ENCODE data around the gene SCARB1.
A peak's percentile ranks its signal among the peaks of the same experiment; 100 is the strongest.

Gene SCARB1

GRCh38 chr12:124750149-124750656 is 113.5 kb downstream of the SCARB1 start (continued):
- TF ChIP-seq ZNF600 (tag by site-specific recombination; IDR thresholded peaks at IDR 0.05) (no peak), ZNF791 (tag by site-specific recombination; IDR thresholded peaks at IDR 0.05) (no peak), SCRT2 (tag by site-specific recombination; IDR thresholded peaks at IDR 0.05) (0 out of 2 replicates have a peak, but pooled peaks have one; percentile 26), ZNF37A (tag by site-specific recombination; IDR thresholded peaks at IDR 0.05) (no peak), GLIS2 (tag by site-specific recombination; IDR thresholded peaks at IDR 0.05) (0 out of 2 replicates have a peak, but pooled peaks have one; percentile 14)

DNA sequence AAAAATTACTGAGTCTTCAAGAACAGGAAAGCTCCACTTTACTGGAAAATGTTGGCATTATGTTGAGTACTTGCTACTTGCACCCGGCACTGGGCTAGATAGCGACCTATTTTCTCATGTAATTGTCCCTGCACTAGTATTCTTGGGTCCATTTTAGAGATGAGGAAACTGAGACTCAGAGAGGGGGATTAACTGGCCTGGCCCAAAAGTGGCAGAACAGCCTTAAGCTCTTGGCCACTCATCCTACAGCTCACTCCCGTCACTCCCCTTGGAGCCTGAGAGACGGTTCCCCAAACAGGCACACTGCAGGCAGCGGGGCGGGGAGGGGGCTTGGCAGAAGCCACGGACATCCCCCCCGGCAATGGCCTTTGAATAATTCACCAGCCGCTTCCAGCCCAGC is 113.9 kb downstream of the SCARB1 start:
- no peaks in the 10 kb centered on the region for H3K9me3 ChIP-seq (ENCODE audit: control insufficient read depth, insufficient read depth, low read depth, low read length)
- H3K4me3 ChIP-seq (ENCODE audit: low read depth, low read length), result no peak overlapping the region
- POLR2A ChIA-PET, result no interaction called here
- CTCF ChIA-PET, result interaction anchor here (0.7 to 1.1 kb wide), 4 partner anchors 15 to 702 kb away, joined by 3 to 5 read pairs (median 4); no protein-coding TSS in a partner anchor
- H3K4me1 ChIP-seq (ENCODE audit: control insufficient read depth, insufficient read depth, low read length), result peaks cover 5% of the 10 kb centered on the region; the same call in 1 of the 2 replicates
- TF ChIP-seq ZNF707 (tag by site-specific recombination; IDR thresholded peaks at IDR 0.05) (no peak), KLF16 (tag by site-specific recombination; IDR thresholded peaks at IDR 0.05) (no peak), ZNF660 (tag by site-specific recombination; IDR thresholded peaks at IDR 0.05) (no peak), ZNF501 (tag by site-specific recombination; IDR thresholded peaks at IDR 0.05) (no peak), ZNF571 (tag by site-specific recombination; IDR thresholded peaks at IDR 0.05) (no peak), RBAK (tag by site-specific recombination; IDR thresholded peaks at IDR 0.05) (no peak), ZNF24 (tag by site-specific recombination; IDR thresholded peaks at IDR 0.05) (no peak), ZNF830 (tag by site-specific recombination; IDR thresholded peaks at IDR 0.05; ENCODE audit: low read depth) (no peak), ZNF114 (tag by site-specific recombination; IDR thresholded peaks at IDR 0.05) (no peak), ZNF121 (tag by site-specific recombination; IDR thresholded peaks at IDR 0.05) (no peak), REPIN1 (tag by site-specific recombination; IDR thresholded peaks at IDR 0.05; ENCODE audit: low read depth) (no peak), ZNF514 (tag by site-specific recombination; IDR thresholded peaks at IDR 0.05) (no peak), HOXC10 (CRISPR knock-in tag; IDR thresholded peaks at IDR 0.05) (no peak)
- TF ChIP-seq, protein P1, sequence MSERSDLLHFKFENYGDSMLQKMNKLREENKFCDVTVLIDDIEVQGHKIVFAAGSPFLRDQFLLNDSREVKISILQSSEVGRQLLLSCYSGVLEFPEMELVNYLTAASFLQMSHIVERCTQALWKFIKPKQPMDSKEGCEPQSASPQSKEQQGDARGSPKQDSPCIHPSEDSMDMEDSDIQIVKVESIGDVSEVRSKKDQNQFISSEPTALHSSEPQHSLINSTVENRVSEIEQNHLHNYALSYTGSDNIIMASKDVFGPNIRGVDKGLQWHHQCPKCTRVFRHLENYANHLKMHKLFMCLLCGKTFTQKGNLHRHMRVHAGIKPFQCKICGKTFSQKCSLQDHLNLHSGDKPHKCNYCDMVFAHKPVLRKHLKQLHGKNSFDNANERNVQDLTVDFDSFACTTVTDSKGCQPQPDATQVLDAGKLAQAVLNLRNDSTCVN (tag by site-specific recombination; optimal IDR thresholded peaks at IDR 0.05), result no peak
- TF ChIP-seq, protein P2, sequence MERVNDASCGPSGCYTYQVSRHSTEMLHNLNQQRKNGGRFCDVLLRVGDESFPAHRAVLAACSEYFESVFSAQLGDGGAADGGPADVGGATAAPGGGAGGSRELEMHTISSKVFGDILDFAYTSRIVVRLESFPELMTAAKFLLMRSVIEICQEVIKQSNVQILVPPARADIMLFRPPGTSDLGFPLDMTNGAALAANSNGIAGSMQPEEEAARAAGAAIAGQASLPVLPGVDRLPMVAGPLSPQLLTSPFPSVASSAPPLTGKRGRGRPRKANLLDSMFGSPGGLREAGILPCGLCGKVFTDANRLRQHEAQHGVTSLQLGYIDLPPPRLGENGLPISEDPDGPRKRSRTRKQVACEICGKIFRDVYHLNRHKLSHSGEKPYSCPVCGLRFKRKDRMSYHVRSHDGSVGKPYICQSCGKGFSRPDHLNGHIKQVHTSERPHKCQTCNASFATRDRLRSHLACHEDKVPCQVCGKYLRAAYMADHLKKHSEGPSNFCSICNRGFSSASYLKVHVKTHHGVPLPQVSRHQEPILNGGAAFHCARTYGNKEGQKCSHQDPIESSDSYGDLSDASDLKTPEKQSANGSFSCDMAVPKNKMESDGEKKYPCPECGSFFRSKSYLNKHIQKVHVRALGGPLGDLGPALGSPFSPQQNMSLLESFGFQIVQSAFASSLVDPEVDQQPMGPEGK (tag by site-specific recombination; IDR thresholded peaks at IDR 0.05), result no peak
- no peak overlapping the region for H3K27ac ChIP-seq (ENCODE audit: extremely low read depth, low read depth, low read length)
- no peaks in the 10 kb centered on the region for H3K36me3 ChIP-seq (ENCODE audit: control insufficient read depth in 2 of 2, insufficient read depth in 1 of 2, low read length in 2 of 2)

GRCh38 chr12:124747426-124748161 is 116.1 kb downstream of the SCARB1 start:
- peaks cover 5% of the 10 kb centered on the region; the same call in 1 of the 2 replicates for H3K4me1 ChIP-seq (ENCODE audit: control insufficient read depth, insufficient read depth, low read length)
- no peak overlapping the region for H3K27ac ChIP-seq (ENCODE audit: extremely low read depth, low read depth, low read length)
- no peaks in the 10 kb centered on the region for H3K36me3 ChIP-seq (ENCODE audit: control insufficient read depth in 2 of 2, insufficient read depth in 1 of 2, low read length in 2 of 2)
- ChIA-PET CTCF (interaction anchor here (1.5 kb wide), 1 partner anchor 20 kb away, joined by 9 read pairs; no protein-coding TSS in a partner anchor), POLR2A (no interaction called here)
- no peak overlapping the region for H3K4me3 ChIP-seq (ENCODE audit: low read depth, low read length)
- no peaks in the 10 kb centered on the region for H3K9me3 ChIP-seq (ENCODE audit: control insufficient read depth, insufficient read depth, low read depth, low read length)
- TF ChIP-seq REPIN1 (tag by site-specific recombination; IDR thresholded peaks at IDR 0.05; ENCODE audit: low read depth), result no peak
- no peak for TF ChIP-seq ZNF138 (tag by site-specific recombination; IDR thresholded peaks at IDR 0.05; ENCODE audit: borderline replicate concordance)
- TF ChIP-seq WT1 (tag by site-specific recombination; IDR thresholded peaks at IDR 0.05), result peak; percentile 67
- no peak for TF ChIP-seq FEZF1 (tag by site-specific recombination; IDR thresholded peaks at IDR 0.05)
- no peak for TF ChIP-seq ZNF544 (tag by site-specific recombination; IDR thresholded peaks at IDR 0.05)
- TF ChIP-seq ZNF76 (tag by site-specific recombination; IDR thresholded peaks at IDR 0.05; ENCODE audit: borderline replicate concordance, low read depth), result no peak
- TF ChIP-seq ZNF311 (tag by site-specific recombination; IDR thresholded peaks at IDR 0.05; ENCODE audit: borderline replicate concordance), result no peak
- TF ChIP-seq, protein P3, sequence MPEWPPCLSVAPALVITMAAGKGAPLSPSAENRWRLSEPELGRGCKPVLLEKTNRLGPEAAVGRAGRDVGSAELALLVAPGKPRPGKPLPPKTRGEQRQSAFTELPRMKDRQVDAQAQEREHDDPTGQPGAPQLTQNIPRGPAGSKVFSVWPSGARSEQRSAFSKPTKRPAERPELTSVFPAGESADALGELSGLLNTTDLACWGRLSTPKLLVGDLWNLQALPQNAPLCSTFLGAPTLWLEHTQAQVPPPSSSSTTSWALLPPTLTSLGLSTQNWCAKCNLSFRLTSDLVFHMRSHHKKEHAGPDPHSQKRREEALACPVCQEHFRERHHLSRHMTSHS (tag by site-specific recombination; IDR thresholded peaks at IDR 0.05), result no peak
- no peak for TF ChIP-seq ZNF791 (tag by site-specific recombination; IDR thresholded peaks at IDR 0.05)
- no peak for TF ChIP-seq ZSCAN30 (tag by site-specific recombination; IDR thresholded peaks at IDR 0.05)
- no peak for TF ChIP-seq EGR2 (tag by site-specific recombination; IDR thresholded peaks at IDR 0.05; ENCODE audit: low read depth)
